ENCODE results near the gene AGMO.

DNA sequence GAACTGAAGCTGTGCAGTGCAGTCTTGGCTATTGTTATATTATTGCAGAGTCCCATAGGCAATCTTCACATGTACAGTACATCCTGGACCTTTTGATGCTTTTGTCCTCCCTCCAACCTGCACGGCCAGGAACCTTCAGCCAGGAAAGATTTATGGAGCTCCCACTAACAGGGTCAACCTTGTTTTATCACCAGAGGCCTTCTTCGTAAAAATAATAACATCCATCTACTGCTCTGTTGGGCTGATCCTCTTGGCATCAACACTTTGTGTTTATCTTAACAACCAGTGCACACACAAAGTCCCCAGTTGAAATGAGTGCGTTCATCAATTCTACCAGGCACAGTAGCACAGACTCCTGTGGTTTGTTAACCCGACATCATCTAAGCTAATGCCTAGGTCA lies 72.4 kb downstream of the AGMO start:
- TF ChIP-seq, protein P1, sequence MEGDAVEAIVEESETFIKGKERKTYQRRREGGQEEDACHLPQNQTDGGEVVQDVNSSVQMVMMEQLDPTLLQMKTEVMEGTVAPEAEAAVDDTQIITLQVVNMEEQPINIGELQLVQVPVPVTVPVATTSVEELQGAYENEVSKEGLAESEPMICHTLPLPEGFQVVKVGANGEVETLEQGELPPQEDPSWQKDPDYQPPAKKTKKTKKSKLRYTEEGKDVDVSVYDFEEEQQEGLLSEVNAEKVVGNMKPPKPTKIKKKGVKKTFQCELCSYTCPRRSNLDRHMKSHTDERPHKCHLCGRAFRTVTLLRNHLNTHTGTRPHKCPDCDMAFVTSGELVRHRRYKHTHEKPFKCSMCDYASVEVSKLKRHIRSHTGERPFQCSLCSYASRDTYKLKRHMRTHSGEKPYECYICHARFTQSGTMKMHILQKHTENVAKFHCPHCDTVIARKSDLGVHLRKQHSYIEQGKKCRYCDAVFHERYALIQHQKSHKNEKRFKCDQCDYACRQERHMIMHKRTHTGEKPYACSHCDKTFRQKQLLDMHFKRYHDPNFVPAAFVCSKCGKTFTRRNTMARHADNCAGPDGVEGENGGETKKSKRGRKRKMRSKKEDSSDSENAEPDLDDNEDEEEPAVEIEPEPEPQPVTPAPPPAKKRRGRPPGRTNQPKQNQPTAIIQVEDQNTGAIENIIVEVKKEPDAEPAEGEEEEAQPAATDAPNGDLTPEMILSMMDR (IDR thresholded peaks at IDR 0.05; ENCODE audit: low read length): no peak
- TF ChIP-seq EZH2 (optimal IDR thresholded peaks at IDR 0.05; ENCODE audit: low read depth, low read length) (no peak), EZH2phosphoT487 (IDR thresholded peaks at IDR 0.05; ENCODE audit: low read length) (no peak)
